Stimulated activated CD4-positive, alpha-beta T cell treated with anti-CD3 and anti-CD28 coated beads, Interleukin-2, amount 100 ng/mL, for 24 hours (primary cell): ENCODE measurements around the gene NSMCE1.
A peak's percentile ranks its signal among the peaks of the same experiment; 100 is the strongest.
"Not testable (repeated sequence)": the region's sequence is repeated elsewhere in the genome, so short reads cannot be mapped to it uniquely, and the experiment has no call there.

Source experiments
- DNase-seq, 2 donors: peaks; one replicate each; pipeline ENCODE4 v3.0.0-alpha.2; 2020

The NSMCE1 gene

DNA sequence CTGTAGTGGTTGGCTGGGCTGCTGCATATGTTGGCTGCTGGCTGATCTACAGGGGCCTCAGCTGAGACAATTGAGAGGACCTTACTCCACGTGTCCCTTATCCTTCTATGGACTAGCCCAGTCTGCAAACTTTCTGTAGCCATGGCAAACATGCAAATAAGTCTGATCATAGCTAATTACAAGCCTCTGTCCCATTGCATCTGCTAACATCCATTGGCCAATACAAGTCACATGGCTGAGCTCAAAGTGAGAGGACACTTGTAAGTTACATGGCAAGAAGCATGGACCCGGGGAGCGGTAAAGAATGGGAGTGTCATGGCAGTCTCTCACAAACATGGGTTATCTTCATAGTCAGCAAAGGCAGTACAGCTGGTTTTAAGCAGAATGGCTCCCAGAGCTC, 33.6 kb upstream of the NSMCE1 start:
- DNase-seq, result no peak

DNA sequence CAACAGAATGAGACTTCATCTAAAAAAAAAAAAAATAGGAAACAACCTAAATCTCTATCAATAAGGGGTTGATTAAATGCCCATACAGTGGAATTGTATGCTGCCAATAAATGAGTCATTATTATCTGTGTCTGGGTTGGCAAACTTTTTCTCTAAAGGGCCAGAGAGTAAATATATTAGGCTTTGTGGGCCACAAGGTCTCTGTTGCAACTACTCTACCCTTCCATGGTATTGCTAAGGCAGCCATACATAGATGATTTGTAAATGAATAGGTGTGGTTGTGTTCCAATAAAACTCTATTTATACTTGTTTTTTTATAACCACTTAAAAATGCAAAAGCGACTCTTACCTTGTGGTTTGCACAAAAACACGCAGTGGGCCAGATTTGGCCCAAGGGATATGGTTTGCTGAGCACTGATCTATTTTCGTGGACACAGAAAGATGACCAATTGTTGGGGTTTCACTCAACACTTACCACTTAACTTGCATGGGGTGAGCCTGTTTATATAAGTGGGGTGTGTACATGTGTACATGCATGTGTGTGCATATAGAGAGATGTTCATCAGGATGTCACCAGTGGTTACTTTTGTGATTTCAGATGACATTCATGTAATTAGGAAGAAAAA, 32.8 kb upstream of the NSMCE1 start:
- no peak for DNase-seq

DNA sequence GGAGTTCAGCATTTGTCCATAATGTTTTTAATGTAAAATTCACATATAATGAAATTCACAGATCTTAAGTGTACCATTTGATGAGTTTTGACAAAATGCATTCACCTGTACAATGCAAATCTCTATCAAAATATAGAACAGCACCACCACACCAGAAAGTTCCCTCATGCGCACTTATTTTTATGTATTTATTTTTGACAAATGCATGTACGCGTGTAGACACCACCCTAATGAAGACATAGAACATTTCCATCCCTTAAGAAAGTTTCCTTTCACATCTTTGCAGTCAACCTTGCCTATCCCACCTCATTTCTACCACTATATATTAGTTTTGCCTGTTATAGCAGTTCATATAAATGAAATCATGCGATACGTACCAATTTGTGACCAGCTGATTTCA, 29.6 kb upstream of the NSMCE1 start:
- DNase-seq, result no peak

DNA sequence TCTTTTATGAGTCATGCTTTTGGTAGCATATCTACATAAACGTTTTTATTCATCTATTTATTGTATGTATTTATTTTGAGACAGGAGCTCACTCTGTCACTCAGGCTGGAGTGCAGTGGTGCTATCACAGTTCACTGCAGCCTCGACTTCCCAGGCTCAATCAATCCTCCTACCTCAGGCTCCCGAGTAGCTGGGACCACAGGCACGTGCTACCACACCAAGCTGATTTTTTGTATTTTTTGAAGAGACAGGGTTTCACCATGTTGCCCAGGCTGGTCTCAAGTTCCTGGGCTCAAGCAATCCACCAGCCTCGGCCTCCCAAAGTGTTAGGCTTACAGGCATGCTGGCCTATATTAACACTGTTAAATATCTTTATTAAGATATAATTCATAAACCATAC, 24.8 kb upstream of the NSMCE1 start:
- DNase-seq, result no peak

DNA sequence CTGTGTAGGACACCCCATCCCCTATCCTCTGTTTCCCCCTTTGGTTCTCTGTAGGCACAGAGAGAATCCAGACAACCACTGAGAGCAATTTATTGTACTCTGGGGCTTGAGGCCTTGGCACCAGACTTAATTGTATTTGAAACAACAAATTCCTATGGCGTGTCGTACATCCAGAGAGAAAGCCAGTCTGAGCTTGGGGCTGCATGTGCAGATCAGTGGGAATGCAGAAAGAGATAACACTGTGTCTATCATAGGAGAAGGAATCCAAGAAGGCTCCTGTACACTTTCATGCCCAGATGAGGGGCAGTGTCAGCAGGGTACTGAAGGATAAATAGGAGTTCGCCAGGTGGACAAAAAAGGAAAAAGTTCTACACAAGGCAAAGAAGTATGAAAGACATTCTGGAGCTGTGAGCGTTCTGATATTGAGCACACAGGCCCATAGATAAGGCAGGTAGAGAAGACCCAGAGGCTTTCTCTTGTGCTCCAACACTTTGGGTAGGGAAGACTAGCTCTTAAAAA, 23.2 kb upstream of the NSMCE1 start:
- no peak for DNase-seq

DNA sequence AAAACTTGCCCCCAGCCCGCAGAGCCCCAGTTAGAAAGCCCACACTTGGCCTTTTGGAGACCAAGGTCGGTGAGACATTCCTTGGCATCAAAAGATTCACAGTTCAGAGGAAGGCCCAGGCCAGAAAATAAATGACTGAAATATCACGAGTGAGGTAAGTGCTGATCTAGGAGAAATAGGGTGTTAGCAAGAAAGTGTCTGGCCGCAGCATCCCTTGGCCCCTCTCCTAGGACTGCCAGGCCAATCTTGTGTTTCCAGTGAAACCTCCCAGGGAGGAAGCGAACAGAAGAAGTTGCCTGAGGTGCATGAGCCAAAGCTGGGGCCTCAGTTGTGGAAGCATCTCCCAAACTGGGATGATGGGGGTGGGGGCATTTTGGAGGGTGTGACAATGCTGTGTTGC, 22.5 kb upstream of the NSMCE1 start:
- DNase-seq, result no peak

DNA sequence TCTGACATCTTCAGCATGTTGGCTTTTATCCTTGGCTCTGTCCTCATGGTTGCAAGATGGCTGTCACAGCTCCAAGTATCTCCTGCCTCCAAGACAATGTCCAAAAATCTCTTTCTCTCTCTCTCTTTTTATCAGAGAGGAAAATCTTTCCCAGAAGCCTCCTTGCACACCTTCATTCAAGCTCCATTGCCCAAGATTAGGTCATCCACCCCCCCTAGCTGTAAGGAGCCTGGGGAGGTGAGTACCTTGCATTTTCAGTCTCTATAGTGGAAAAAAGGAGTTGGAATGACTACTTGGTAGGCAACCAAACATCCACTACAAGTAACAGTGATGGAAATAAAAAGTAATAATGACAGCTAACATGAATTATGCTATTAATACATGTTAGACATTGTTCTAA, 22.0 kb upstream of the NSMCE1 start:
- DNase-seq, result no peak

DNA sequence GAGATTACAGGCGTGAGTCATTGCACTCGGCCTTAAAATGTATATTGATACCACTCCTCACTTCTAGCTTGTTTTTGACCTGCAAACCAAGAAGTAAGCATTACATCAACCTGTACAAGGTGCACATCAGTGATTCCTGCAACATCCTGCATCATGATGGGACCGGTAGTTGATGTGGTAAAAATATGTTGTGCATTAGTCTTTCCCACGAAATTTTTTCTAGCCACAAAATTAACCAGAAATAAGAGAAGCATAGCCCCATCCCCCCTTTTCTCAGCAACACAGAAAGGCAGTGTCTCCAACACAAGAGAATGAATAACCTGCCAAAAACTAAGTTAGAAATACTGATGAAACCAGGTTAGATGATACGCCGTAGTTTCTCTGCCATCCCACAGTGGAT, 21.1 kb upstream of the NSMCE1 start:
- peak in 1 of 2 donors; percentile 16 for DNase-seq

DNA sequence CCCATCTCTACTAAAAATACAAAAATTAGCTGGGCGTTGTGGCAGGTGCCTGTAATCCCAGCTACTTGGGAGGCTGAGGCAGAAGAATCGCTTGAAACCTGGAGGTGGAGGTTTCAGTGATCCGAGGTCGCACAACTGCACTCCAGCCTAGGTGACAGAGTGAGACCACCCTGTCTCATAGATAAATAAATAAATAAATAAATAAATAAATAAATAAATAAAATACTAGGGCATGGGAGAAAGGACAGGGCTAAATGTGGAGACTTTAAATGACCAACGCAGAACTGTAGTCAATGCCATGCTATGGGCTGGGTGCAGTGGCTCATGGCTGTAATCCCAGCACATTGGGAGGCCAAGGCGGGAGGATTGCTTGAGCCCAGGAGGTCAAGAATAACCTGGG, 19.7 kb upstream of the NSMCE1 start:
- DNase-seq, result not testable (repeated sequence)

DNA sequence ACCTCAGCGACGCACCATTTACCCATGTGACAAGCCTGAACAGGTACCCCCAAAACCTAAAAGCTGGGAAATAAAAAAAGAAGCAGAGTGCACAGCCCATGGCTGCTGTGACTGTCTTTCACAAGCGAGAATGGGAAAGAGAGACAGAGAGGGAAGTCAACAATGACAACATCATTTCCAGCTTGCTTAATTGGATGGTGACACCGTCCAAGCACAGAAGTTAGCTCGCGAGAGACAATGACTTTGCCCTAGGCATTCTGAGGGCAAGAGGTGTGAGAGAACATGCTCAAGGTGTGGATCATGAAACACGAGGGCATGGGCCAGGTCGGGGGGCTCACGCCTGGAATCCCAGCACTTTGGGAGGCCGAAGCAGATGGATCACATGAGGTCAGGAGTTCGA, 19.3 kb upstream of the NSMCE1 start:
- DNase-seq, result no peak

DNA sequence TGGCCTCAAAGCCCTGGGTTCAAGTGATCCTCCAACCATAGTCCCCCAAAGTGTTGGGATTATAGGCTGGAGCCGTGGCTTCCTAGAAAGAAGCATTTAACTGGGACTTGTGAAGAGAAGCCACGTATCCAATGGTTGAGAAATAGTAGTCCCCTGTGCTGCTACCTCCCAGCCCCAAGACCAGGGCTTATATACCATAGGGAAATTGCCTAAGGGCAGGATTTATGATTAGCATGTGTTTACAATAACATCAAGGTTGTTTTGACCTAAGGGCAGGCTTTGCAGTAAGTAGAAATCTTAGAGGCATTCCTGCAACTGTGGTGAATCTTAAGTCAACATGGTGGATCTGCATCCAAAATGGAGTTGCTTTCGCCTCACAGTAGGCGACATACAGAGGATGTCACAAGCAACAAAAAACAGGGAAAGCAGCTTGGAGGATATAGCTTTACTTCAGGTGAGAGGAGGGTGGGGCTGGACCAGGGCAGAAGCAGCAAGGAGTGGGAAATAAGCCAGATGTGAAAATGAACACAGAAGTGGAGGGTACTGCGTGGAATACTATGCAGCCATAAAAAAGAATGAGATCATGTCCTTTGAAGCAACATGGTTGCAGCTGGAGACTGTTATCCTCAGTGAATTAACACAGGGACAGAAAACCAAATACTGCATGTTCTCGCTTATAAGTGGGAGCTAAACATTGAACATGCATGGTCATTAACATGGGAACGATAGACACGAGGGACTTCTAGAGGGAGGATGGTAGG, 18.7 kb upstream of the NSMCE1 start:
- no peak for DNase-seq

DNA sequence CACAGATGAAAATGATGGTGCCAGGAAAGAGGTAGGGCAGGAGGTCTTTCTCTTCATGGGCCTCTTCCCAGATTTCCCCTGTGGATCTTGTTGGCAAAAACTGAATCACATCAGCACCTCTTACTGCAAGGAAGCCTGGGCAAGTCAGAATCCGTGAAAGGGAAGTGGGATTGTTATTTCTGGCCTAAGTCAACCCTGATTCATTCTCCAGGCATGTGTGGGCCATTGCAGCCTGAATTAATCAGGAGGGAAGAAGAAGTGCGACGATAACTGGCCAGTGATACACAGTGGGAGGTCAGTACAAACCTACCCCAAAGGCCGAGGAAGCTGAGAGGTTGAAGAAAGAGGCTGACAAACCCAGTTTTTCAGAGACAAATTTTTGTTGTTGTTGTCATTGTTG, 17.9 kb upstream of the NSMCE1 start:
- no peak for DNase-seq

DNA sequence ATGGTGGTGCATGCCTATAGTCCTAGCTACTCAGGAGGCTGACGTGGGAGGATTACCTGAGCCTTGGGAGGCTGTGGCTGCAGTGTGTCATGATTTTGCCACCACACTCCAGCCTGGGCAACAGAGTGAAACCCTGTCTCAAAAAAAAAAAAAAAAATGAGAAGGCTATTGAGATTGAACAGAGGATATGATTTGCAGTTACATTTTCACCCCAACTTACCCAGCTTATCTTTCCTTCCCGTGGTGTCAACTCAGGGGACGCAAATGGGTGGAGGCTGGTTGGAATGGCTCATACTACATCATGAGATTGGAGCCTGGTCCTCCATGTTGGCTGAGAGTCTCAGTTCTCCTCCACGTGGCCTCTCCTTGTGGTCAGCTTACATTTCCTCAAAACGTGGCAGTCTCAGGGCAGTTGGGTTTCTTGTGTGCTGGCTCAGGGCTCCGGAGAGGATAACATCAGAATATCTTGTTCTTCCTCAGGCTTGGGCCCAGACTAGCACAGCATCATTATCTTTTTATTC, 17.2 kb upstream of the NSMCE1 start:
- peak in 1 of 2 donors; percentile 25 for DNase-seq

DNA sequence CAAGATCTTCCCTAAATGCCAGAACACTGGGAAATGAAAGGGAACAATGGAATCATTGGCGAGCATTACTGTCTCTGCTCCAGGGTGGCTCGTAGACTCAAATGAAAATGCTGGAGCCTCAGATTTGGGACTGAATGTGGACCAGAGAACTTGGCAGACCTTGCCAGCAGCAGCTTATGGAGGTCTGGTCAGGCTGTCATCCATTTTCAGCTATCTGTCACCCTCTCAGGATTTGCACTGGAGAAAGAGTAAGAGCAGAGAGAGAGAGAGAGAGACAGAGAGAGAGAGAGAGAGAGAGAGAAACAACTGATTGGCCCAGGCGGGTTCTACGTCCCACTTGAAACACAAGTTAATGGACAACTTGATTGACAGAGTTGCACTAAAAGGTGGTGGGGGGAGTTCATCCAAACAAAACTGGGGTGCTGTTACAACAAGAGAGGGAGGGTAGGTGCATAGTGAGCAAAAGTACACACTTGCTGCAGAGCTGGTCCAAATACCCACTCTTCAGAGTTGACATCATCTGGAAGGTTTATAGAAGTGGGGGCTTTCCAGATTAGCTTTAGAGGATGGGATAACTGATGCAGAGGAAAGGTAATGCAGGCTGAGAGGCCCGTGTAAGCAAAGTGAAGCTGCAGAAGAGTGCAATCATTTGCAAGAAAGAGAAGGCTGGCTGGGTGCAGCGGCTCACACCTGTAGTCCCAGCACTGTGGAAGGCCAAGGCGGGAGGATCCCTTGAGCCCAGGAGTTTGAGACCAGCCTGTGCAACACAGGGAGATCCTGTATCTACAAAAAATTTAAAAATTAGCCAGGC, 16.5 kb upstream of the NSMCE1 start:
- no peak for DNase-seq

DNA sequence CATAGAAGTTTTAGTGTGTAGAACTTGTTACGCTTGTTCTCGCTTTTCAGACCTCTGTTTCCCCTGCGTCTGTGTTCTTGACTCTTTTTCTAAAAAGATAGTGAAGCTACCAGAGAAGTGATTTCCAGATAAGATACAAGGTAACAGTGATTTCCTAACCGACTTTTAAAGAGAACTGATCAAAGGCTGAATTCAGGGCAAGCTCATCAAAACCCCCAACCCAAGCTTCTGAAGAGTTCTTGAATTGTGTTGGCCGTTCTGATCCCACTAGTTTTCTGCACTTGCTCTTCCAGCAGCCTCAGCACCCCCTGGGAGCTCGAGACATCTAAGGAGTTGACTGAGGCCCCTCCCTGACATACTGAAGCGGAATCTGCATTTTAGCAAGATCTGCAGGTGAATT, 12.7 kb upstream of the NSMCE1 start:
- DNase-seq, result no peak

DNA sequence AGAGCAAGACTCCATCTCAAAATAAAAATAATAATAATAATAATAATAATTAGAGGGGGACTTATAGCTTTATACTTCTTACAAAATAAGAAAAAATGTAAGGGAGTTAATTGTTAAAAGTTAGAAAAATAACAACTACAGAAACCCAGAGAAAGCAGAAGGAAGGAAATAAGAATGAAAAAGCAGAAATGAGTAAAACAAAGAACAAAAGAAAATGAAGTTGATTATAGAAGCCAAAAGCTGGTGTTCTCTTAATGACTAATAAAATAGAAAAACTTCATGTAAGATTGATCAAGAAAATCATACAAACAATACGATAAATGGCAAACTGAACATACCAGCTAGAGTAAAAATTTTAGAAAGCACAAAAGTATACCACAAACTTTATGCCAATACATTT, 6.8 kb upstream of the NSMCE1 start:
- no peak for DNase-seq

DNA sequence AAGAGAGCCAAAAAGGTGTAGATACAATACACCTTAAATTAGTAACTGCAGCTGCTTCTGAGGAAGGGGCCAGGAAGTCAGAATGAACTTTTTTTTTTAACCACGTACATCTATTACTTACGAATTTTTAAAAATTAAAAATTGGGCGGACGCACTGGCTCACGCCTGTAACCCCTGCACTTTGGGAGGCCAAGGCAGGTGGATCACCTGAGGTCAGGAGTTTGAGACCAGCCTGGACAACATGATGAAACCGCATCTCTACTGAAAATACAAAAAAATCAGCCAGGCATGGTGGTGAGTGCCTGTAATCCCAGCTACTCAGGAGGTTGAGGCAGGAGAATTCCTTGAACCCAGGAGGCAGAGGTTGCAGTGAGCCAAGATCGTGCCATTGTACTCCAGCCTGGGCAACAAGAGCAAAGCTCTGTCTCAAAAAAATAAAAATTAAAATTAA, 5.9 kb upstream of the NSMCE1 start:
- DNase-seq, result not testable (repeated sequence)

DNA sequence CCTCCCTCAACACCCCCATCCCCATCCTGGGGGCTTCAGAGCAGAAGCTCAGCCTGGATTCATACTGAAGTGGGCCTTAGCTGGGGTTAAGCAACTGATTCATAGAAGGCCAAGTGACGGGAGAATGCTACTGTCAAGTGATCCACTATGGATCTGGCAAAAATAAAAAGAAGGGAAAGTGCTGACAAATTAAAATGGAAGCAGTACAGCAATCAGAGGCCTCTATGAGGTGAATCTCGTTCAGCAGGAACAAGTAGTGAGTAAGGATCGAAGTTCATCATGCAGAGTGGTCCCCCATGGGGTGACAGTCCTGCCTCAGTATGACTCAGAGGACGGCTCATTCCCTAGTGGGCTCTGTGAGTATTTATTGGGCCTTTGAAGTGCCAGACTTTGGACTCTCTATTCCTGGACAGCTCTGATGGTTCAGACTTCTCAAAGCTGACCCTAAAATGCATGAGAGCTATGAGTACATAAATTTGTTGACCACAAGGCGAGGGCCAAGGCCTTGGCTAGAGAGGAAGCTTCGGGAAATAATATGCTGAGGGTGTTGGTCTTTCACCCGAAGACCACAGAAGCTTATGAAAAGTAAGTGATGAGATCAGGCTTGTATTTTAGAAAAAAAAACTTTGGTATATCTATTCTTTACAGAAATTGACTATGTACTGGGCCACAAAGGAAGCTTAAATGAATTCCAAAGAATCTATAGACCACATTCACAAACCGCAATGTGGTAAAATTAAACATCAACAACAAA, 5.3 kb upstream of the NSMCE1 start:
- peak; percentile 42 to 53 for DNase-seq

DNA sequence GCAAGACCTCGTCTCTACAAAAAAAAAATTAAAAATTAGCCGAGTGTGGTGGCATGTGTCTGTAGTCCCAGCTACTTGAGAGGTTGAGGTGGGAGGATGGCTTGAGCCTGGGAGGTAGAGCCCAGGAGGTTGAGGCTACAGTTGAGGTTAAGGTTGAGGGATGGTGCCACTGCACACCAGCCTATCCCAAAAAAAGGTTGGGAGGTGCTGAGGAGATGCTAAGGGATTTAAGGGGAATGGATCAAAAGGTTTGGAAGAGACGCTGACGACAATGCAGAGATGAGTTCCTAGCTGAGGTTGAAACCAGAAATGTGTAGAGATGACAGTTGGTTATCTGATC, 4.7 kb upstream of the NSMCE1 start:
- no peak for DNase-seq

DNA sequence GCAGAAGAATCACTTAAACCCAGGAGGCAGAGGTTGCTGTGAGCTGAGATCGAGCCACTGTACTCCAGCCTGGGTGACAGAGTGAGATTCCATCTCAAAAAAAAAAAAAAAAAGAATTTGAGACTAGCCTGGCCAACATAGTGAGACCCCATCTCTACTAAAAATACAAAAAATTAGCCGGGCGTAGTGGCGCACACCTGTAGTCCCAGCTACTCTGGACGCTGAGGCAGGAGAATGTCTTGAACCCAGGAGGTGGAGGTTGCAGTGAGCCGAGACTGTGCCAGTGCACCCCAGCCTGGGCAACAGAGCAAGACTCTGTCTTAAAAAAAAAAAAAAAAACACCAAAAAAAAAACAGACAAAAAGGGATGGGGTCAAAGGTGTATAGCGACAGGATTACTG, 4.1 kb upstream of the NSMCE1 start:
- not testable (repeated sequence) for DNase-seq

DNA sequence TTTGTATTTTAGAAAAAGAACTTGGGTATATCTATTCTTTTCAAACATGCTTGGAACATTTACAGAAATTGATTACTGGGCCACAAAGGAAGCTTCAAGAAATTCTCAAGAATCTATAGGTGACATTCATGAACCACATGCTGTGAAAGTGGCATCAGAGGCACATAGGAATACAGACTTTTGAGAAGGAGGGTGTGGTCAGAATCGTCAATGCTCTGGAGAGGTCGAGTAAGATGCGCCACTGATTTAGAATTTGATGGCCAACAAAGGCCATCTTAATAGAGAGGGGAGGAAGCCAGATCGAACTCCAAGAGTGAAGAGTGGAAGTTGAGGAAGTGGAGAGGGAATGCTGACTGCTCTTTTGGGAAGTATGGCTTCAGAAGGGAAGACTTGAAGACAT, 3.5 kb upstream of the NSMCE1 start:
- DNase-seq, result no peak

DNA sequence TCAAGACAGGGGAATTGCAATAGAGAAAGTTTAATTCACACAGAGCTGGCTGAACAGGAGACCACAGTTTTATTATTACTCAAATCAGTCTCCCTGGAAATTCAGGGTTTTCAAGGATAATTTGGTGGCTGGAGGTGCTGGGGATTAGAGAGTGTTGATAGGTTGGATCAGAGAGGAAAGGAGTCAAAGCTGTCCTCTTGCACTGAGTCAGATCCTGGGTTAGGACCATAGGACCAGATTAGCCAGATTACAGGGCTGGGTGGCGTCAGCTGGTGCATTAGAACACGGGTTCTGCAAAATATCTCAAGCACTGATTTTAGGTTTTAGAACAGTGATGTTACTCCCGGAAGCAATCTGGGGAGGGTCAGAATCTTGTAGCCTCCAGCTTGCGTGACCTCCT, 1.8 kb upstream of the NSMCE1 start:
- DNase-seq, result no peak
